ENCODE measurements around the gene HECA. TPM values are rescaled to one million over a fixed set of nuclear protein-coding genes. Genes with fewer than 3 reads are reported as not detected.

HECA gene
- total and polyA plus RNA-seq, 2 of the 4 experiments (the other 2 are of a cell fraction): 3.1 to 4.3 TPM

DNA sequence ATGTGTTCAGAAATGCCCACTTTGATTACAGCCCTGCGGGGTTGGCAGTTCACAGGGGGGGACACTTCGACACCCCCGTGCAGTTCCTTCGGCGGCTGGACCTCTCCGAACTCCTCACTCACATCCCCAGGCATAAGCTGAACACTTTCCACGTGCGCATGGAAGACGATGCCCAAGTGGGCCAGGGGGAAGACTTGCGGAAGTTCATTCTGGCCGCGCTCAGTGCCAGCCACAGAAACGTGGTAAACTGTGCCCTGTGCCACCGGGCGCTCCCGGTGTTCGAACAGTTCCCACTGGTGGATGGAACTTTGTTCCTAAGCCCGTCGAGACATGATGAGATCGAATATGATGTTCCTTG, 32.1 kb downstream of the HECA start:
- no peak overlapping the region for H4K8ac ChIP-seq (ENCODE audit: low read depth in 2 of 2, low read length in 2 of 2)
- no peaks in the 10 kb centered on the region for H3K4me1 ChIP-seq (ENCODE audit: control insufficient read depth, insufficient read depth, low read length)
- H2AK5ac ChIP-seq (ENCODE audit: low read depth, low read length): no peak overlapping the region
- no peak overlapping the region for H3K14ac ChIP-seq (replicated peaks; ENCODE audit: low read depth, low read length)
- no TSS peak for BruUV-seq (replicated peaks)
- no peak overlapping the region for H3K18ac ChIP-seq (ENCODE audit: low read depth, low read length)
- no peak for ATAC-seq (ENCODE audit: low read depth)
- no peak overlapping the region for H3K23ac ChIP-seq (ENCODE audit: low read depth, low read length)
- no CpG with 5 or more reads among the region's 20 CpGs for WGBS, 2 experiments (ENCODE audit: extremely low coverage in 2 of 2, insufficient read length in 1 of 2)
- no peak overlapping the region for H4K5ac ChIP-seq (ENCODE audit: low read depth, low read length)
- no peak overlapping the region for H2BK15ac ChIP-seq (ENCODE audit: low read depth, low read length)
- no peak overlapping the region for H3K4ac ChIP-seq (ENCODE audit: low read depth, low read length)
- no peak for TF ChIP-seq RFX5 (IDR thresholded peaks at IDR 0.05; ENCODE audit: low read depth, low read length)
- TF ChIP-seq CHD1 (IDR thresholded peaks at IDR 0.05; ENCODE audit: low read depth, low read length): no peak
- no peak for TF ChIP-seq SMC3 (IDR thresholded peaks at IDR 0.05; ENCODE audit: low read depth, low read length)
- TF ChIP-seq, protein P1, sequence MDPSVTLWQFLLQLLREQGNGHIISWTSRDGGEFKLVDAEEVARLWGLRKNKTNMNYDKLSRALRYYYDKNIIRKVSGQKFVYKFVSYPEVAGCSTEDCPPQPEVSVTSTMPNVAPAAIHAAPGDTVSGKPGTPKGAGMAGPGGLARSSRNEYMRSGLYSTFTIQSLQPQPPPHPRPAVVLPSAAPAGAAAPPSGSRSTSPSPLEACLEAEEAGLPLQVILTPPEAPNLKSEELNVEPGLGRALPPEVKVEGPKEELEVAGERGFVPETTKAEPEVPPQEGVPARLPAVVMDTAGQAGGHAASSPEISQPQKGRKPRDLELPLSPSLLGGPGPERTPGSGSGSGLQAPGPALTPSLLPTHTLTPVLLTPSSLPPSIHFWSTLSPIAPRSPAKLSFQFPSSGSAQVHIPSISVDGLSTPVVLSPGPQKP (IDR thresholded peaks at IDR 0.05; ENCODE audit: borderline replicate concordance, low read depth, low read length): no peak
- TF ChIP-seq RCOR1 (IDR thresholded peaks at IDR 0.05; ENCODE audit: insufficient replicate concordance, low read length): no peak
- TF ChIP-seq POLR2A (IDR thresholded peaks at IDR 0.05; ENCODE audit: low read depth, low read length): no peak
- TF ChIP-seq BHLHE40 (IDR thresholded peaks at IDR 0.05; ENCODE audit: low read depth, low read length): no peak
- TF ChIP-seq RAD21 (IDR thresholded peaks at IDR 0.05; ENCODE audit: low read length): no peak
- no peaks in the 10 kb centered on the region for H3K9me3 ChIP-seq (ENCODE audit: control insufficient read depth, insufficient read depth, low read length)
- dilution Hi-C loops (cut with HindIII; ENCODE audit: low sequenced_read_pairs, unreplicated experiment) (no loop called here), in situ Hi-C loops (cut with MboI; ENCODE audit: low sequenced_read_pairs) (no loop called here), intact Hi-C loops (cut with micrococcal nuclease) (no loop called here)
- H4K20me1 ChIP-seq (ENCODE audit: insufficient read depth, low read length): peaks cover 11% of the 10 kb centered on the region; the same call in 1 of the 2 replicates
- H3K4me2 ChIP-seq (ENCODE audit: low read depth, low read length): no peak overlapping the region
- ChIA-PET POLR2A (ENCODE audit: unreplicated experiment) (no interaction called here), CTCF (no interaction called here)
- H3K36me3 ChIP-seq (ENCODE audit: control insufficient read depth, insufficient read depth, low read length): peaks cover 9% of the 10 kb centered on the region
- H4K91ac ChIP-seq (ENCODE audit: insufficient read depth, low read depth, low read length): no peak overlapping the region
- no peak overlapping the region for H3K4me3 ChIP-seq (ENCODE audit: insufficient read depth, low read depth, low read length)
- no peaks in the 10 kb centered on the region for H3K9me1 ChIP-seq (ENCODE audit: insufficient read depth, low read length)
- no peak overlapping the region for H2BK120ac ChIP-seq (ENCODE audit: low read depth, low read length)
- H2AFZ ChIP-seq (replicated peaks; ENCODE audit: low read length, poor library complexity): no peak overlapping the region
- H3K56ac ChIP-seq (ENCODE audit: extremely low read depth, insufficient read depth, low read length): no peak overlapping the region
- no peaks in the 10 kb centered on the region; the same call in 1 of the 2 replicates for H3K27me3 ChIP-seq (ENCODE audit: control insufficient read depth, insufficient read depth, low read length)
- no peak overlapping the region for H3K27ac ChIP-seq (ENCODE audit: insufficient read depth, low read length)
- H2BK20ac ChIP-seq (ENCODE audit: low read depth, low read length): no peak overlapping the region
- H3K9ac ChIP-seq (ENCODE audit: low read depth, low read length): no peak overlapping the region
- no peak overlapping the region for H2AK9ac ChIP-seq (replicated peaks; ENCODE audit: low read depth, low read length, poor library complexity)
- no peak overlapping the region for H2BK5ac ChIP-seq (ENCODE audit: low read depth, low read length, poor library complexity, severe bottlenecking)
- peaks cover 8 to 14% of the 10 kb centered on the region in 2 experiments; a peak in 3 of 4 replicates for H3K79me1 ChIP-seq (ENCODE audit: low read depth in 1 of 2, low read length in 2 of 2)
- no peak for DNase-seq
